GM18498 (cell line): Measurements from ENCODE around the gene TMOD3.
"Not testable (repeated sequence)": the region's sequence is repeated elsewhere in the genome, so short reads cannot be mapped to it uniquely, and the experiment has no call there.

Experiments
- ATAC-seq: cut with Tn5 transposase; IDR thresholded peaks from one replicate; pipeline ENCODE4 v1.9.1; 2021; ENCODE audit warnings: mild to moderate bottlenecking, moderate library complexity; ENCODE audit not compliant: unreplicated experiment

TMOD3 gene

DNA sequence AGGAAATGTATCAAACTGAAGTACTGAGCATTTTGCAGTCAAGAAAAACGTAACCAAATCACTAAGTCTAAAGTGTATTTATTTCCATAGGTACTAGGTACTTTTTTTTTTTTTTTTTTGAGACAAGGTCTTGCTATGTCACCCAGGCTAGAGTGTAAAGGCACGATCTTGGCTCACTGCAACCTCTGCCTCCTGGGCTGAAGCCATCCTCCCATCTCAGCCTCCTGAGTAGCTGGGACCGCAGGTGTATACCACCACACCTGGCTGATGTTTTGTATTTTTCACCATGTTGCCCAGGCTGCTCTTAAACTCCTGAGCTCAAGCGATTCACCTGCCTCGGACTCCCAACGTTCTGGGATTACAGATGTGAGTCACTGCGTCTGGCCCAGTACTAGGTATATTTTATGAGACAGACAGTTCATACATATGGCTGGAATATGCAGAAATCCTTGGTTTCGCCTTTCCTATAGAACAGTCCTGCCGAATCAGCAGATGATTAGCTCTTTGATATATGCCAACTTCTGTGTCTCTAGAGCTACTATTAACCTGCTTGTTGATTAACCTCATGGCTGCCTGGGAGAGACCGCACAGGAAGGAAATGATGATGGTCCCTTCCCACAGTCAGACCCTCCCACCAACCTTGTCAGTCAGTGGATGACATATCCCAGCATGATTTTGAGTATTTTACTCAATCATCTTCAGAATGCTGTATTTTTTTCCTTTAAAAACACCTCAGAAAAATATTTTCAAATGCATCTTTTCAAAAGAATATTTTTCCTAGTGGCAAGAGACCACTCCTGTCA is 32.3 kb downstream of the TMOD3 start:
- no peak for ATAC-seq

DNA sequence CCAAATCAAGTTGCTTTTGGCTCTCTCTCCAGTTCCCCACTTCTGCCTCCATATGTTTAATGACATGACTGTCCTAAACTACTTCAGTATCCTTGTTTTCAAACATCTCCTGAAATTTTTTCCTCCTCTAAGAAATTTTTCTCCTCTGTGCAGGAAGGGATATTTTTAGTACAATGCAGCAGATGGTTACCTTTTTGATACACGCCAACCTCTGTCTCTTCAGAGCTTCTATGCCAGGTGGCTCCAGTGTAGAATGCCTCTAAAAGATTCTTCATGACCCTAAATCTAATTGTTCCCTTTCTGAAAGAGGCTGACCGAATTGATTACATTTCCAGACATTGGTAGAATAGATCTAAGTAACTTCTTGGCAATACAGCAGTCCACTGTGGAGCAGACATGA is 33.7 kb downstream of the TMOD3 start:
- no peak for ATAC-seq

DNA sequence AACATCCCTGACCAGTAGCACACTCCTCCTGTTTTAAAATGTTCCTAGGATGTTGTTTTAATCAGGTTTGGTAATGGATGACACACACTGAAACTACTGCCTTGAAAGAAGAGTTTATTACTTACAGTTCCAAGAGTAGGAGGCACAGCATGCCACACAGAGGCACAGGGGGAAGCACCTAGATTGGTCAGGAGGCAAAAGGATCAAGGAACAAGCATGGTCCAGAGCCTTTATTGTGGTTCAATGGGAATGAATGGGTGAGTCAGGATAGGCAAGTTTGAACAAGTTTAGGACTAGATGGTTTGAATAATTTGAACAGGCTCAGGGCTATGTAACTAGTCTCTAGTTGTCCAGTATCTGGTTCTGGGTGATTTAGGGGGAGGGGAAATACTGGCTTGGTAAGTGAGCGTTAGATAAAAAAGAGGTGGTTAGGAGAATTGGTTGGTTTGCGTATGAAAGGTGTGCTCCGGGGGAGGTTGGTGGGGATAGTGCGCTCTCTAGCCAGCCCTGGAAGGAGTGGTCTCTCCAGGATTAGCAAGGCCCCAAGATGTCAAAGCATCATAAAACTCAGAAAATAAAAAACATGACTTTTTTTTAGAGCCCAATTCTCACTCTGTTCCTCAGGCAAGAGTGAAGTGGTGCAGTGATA is 35.1 kb downstream of the TMOD3 start:
- ATAC-seq = no peak

DNA sequence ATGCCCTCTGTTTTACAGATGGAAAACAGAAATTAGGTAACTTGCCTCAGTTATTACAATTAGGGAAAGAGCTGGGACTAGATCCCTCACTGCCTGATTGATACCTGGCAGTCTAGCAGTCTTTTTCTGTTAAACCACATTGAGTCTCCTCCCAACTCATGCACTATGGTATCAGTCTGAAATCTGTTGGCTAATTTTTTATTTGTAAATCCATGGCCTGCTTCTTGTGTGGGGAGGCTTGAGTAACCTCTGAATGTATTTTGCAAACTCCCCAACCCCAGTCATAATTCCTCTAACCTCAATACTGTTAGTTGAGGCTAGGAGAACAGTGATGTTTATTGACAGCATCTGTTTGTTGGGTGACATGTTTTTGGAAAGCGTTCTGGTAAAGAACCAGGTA is 35.9 kb downstream of the TMOD3 start:
- no peak for ATAC-seq

DNA sequence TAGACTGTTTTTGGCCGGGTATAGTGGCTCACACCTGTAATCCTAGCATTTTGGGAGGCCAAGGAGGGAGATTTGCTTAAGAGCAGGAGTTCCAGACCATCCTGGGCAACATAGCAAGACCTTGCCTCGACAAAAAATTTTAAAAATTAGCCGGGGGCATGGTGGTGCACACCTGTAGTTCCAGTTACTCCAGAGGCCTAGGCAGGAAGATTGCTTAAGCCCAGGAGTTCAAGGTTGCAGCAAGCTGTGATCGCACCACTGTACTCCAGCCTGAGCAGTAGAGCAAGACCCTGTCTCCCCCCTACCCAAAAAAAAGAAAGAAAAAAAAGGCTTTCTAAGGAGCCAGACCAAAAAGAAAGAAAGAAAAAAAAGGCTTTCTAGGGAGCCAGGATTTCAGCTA is 36.7 kb downstream of the TMOD3 start:
- no peak for ATAC-seq

DNA sequence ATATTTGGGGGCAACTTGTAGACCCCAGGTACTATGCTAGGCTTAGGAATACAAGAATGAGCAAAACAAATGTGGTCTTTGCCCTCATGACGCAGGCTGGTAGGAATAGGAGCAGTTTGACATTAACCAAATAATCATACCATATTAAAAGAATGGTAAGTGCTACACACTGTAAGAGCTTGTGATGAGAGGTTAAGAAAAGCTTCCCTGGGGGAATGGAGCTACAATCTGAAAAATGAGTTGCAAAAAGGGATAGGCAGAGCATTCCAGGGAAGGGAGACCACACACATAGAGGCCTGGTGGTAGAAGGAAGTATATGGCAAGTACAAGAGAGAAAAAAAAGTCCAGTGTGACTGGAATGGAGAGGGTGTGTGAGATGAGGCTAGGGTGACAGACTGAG is 37.3 kb downstream of the TMOD3 start:
- no peak for ATAC-seq

DNA sequence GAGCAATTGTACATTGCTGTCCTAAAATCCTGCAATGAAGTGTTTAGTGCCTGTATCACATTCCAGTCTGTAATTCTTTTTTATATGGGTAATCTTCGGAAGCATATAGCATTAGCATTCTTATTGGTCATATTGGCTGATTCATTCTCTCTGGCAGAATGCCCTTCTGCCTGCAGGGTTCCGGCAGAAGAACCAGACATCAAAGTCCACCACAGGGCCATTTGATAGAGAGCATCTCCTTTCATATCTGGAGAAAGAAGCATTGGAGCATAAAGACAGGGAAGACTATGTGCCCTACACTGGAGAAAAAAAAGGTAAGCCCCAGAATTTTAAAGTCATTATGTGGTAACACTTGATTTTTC is 39.6 kb downstream of the TMOD3 start:
- no peak for ATAC-seq

DNA sequence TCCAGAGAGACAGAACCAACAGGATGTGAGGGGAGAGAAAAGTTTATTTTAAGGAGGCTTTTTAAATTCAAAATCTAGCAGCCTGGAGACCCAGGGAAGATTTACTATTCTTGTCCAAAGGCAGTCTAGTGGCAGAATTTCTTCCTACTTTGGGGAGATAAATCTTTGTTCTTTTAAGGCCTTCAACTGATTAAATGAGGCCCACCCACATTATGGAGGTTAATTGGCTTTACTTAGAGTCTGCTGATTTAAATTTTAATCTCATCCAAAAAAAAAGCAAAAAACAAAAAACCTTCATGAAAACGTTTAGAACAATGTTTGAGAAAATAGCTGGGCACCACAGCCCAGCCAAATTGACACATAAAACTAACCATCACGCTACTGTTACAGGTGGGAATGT is 41.3 kb downstream of the TMOD3 start:
- ATAC-seq = no peak

DNA sequence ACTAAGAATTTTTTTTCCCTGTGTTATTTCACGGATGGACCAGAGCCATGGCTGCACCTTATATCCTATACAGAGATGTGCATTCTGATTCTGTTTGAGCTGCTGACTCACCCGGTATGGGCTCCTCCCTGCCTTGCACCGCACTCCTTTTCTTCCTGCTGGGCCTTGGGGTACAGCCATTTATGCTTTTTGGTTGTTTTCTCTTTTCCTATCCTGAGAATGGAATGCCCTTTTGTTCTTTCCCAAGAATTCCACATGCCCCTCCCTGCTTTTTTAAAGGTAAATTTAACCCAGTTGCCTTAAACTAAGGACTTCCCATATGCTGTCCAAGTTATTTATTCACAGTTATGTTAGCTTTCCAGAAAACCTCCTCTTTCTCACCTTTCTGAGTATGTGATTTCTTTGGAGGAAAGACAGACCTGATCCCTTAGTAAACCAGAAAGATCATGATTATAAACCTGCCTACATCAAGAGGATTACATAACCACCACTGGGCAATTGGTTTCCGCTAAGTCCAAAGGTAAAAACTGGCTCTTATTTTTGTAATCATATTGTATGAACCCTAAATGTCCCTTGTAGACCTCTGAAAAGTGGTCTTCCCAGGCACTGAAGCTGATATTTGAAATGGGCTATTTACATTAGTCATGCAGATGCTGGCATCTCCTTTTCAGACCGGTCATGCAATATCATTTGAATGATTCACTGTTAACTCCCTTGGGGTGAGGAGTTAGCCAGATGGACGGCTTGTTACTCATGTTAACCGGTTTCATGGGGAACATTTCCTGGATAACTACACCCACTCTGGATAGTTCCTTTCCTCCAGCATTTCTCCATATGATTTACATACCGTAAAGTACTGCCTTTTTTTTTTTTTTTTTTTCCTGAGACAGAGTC is 45.5 kb downstream of the TMOD3 start:
- ATAC-seq = no peak

DNA sequence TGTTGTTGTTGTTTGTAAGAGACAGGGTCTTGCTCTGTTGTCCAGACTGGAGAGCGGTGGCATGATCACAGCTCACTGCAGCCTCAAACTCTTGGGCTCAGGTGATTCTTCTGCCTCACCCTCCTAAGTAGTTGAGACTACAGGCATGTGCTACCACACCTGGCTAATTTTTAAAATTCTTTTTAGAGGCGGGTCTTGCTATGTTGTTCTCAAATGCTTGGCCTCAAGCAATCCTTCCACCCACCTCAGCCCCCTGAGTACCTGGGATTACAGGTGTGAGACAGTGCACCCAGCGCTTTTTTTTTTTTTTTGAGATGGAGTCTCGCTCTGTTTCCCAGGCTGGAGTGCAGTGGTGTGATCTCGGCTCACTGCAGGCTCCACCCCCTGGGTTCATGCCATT is 46.7 kb downstream of the TMOD3 start:
- no peak for ATAC-seq

DNA sequence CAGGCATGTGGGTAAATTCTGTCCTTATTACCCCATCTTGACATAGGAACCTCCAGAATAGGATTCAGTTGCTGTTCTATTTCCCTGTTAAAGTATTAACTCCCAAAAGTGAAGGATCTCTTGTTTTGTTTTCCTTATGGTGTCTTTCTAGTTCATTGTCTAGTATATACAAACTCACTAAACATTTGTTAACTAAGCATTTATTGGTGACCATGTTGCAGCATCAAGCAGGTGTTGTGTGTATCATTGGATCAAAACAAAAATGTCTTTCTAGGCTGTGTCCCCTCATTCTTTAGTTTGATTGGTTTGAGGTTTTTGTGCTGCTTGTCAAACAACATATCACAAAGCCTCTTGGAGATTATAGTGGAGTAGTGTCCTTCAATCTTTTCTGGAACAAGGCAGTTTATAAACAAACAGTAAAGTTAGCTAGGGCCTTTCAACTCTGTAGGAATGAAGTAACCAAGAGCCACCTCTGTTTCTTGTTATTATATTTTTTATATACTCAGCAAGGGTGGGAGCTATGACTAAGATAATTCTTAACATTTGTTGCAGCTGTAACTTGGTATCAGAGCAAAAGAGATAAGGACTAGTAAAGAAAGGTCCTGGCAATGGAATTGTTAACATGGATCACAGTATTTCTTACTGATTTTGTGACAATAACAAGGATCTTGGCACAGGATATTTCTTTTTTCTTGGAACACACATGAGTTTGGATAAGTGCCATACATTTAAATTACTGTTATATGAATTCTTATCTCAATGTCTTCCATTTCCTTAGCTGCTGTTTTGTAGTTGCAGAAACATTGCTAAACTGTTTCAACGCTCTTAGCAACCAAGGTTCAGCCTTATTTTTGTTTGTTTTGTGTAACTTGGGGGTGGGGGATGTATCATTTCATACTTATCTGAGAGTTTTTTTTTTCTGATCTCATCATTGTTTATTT is 49.3 kb downstream of the TMOD3 start:
- no peak for ATAC-seq

DNA sequence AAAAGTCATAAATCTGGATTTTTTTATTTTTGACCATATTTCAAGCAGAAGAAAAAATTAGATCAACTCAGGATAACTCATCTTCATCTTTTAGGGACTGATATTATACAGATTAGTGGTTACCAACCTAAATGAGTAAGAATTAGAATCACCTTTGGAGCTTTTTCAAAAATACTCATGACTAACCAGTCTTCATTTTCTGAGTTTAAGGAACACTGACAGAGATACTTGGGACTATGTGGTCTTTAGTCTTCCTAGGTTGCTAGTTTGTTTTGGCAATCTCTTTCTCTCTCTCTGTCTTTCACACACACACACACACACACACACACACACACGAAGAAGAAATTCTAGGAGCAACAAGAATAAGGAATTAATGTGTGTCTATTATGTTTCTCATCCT is 50.1 kb downstream of the TMOD3 start:
- ATAC-seq = no peak

DNA sequence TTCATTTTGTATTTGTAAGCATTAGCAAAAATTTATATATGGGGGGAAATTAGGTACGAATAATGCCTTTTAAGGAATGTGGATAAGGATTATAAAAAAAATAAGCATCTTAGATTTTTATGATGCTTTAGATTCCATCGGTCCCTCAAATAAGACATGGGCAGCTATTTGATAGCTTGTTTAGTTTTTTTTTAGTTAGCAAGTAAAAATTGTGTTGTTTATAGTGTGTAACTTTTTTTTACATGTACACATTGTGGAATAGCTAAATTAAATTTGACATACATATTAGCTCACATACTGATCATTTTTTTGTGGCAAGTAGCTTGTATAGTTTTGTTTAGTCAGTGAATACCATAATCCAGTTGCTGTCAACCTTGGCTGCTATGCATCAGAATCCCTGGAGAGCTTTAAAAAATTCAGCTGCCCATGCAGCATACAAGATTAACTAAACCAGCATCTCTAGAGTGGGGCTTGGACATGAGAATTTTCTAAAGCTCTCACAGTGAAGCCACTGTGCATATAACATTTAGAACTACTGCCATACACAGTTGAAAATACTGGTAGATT is 53.9 kb downstream of the TMOD3 start:
- ATAC-seq = no peak

DNA sequence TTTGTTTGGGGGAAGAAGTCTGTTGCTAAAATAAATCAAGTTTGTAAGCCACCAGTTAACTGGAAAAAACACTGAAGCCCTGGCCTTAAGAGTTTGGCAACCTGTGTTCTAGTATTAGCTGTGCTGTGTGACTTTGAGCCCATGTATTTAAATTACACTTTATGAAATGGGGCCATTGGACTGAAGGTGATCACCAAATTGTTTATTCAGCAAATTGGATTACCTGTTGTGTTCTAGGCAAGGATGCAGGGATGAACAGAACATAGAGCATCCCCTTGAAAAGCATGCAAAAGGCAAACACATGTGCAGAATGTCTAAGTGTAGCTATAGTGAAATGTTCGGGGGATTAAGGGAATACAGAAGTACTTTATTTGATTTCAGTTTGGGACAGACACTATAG is 54.6 kb downstream of the TMOD3 start:
- no peak for ATAC-seq

DNA sequence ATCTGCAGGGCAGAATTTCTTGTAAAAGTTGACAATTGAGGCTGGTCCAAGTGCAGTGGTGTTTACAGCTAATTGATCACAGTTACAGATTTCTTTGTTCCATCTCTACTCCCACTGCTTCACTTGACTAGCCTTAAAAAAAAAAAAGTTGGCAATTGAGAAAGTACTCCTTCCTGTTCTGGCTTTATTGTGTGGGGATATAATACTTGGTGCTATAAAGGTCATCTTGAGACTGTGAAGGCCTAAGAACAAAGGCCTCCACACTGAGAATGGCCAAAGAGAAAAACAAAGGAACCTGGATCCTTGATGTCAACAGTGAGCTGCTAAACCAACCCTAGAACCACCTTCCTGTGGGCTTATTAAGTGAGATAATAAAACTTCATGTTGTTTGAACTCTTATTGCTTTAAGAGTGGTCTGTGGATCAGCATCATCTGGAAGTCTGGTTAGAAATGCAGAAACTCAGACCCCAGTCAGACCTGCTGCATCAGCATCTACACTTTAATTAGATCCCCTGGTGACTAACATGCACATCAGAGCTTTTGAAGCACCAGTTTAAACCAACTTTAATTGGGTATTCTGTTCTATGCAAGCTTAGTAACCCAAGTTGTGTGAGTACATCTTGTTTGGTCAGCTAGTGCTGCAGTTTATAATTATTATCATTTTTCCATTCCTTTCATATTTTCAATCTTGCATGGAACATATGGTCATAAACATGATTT is 55.2 kb downstream of the TMOD3 start:
- no peak for ATAC-seq

DNA sequence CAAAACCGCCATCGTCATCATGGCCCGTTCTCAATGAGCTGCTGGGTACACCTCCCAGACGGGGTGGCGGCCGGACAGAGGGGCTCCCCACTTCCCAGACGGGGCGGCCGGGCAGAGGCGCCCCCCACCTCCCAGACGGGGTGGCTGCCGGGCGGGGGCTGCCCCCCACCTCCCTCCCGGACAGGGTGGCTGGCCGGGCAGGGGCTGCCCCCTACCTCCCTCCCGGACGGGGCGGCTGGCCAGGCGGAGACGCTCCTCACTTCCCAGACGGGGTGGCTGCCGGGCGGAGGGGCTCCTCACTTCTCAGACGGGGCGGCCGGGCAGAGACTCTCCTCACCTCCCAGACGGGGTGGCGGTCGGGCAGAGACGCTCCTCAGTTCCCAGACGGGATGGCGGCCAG is 56.3 kb downstream of the TMOD3 start:
- not testable (repeated sequence) for ATAC-seq

DNA sequence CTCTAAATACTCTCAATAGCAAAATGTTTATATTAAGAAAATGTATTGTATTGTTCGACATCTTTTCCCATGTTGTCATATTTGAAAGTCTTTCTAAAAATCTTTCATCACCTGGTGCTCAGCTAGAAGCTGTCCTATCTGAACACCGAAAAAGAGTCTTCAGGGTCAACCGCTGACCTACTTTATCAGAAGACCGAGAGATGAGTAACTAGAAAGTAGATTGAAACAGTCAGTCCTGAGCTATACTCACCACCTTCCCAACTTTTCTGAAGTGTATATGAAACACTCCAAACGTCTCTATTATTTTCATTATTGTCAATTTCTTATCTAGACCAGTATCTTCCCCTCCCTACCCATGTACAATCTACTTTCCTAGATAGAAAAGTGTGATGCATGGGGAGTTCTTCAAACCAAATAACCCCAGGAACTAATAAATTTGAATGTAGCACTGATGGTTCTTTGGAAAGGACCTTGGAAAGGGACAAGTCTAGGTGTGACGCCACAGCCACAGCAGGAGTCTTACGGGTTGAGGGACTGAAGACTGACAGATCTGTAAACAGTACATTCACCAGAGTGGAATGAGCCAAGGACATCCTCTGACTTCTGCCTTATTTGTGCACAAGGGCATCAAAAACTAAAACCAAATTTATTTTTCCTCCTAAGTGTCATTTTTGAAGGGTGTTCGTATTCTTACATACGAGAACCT is 58.6 kb downstream of the TMOD3 start:
- ATAC-seq = no peak

DNA sequence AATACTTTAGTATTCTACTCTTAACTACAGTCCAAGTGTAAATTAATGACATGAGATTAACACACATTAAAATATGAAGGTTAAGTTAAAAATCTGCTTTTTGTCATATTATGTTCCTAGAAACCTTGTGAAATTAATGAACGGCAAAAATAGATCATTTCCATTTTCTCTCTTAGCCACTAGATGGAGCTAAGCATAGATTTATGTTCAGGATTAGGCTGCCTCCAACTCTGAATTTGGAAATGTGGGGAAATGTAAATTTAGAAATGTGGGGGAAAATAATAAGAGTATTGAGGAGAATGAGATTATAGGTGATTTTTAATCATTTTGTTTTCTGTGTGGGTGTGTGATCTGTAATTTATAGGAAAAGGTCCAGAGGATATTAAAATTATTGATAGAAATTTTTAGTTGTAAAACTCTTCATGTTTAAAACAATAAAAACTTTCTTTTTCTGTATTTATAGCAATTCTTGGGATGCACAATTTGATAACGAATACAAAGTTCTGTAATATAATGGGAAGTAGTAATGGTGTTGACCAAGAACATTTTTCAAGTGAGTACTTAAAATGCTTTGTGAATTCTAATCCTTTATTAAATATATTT is 59.2 kb downstream of the TMOD3 start:
- no peak for ATAC-seq

DNA sequence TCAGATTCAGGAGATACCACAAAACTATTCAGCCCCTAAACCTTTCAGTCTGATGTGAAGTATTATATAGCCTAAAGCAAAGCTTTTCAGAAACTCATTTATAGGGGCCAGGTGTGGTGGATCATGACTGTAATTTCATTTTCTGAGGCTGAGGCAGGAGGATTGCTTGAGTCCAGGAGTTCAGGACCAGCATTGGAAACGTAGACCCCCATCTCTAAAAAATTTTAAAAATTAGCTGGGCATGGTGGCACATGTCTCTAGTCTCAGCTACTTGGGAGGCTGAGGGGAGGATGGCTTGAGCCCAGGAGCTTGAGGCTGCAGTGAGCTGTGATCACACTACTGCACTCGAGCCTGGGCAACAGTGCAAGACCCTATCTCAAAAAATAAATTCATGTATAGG is 60.0 kb downstream of the TMOD3 start:
- ATAC-seq = no peak
